GM21786 (cell line): ENCODE data around the gene VGLL2.
"Not testable (repeated sequence)": the region's sequence is repeated elsewhere in the genome, so short reads cannot be mapped to it uniquely, and the experiment has no call there.

Experiments
- ATAC-seq: cut with Tn5 transposase; IDR thresholded peaks from one replicate; pipeline ENCODE4 v1.9.1; 2021; ENCODE audit not compliant: unreplicated experiment

The VGLL2 gene

GRCh38 chr6:117265410-117266256 lies at the start of gene VGLL2:
TSS of gene VGLL2 (plus strand) at chr6:117265558. CDS start at chr6:117265764, 206 bp downstream.
- no peak for ATAC-seq

- ATAC-seq = no peak
Measured at GRCh38 chr6:117222861-117223260, 42.5 kb upstream of the VGLL2 start.

- ATAC-seq = no peak
Measured at GRCh38 chr6:117226778-117227177, 38.6 kb upstream of the VGLL2 start.

DNA sequence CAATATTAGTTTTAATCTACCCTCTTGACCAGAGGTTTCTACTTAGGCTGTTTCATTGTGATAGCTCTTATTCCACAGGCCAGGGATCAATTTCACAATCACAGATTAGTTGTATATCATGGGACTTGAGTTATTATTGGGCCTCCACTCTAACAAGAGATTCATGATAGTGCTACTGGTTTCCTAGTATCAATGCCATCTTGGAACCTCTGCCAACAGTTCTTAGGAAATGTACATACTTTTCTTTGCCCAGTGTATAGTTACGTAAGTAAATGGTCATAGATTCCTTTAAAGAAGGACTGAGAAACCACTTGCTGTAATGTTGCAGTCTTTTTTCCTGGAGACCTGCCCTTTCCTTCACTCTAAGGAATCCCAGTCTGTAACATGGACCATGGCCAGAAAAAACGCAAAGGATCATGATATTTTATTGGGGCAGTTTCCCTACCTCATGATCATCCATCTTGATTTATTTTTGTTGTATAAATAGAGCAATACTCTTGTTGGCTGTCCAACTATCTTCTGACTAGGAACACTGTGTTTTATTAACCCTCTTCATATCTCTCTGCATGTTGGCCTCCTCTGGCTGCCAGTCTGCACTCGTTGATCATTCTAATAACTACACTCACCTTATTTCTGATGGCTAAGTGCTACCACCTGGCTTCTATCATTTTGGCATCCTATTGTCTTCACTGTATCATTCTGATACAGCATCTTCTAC lies 38.0 kb upstream of the VGLL2 start:
- no peak for ATAC-seq

DNA sequence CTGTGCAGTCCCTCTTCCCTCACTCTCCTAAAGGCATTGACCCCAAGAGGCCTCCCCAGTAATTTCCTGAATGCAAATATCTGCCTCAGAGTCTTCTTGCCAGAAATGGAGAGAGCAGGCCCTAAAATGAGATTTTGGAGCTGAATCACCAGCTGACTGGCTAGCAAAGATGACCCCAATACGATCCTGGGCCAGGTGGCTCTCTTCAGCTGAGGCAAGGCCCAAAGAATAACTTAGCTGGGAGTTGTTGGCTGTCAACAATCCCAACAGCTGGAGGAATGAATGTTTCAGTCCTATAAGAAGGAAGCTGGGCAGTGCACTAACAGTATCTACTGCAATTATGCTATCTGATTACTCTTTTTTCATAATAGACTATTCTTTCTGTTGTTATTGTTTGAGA lies 37.2 kb upstream of the VGLL2 start:
- ATAC-seq = no peak

GRCh38 chr6:117229870-117230269 lies 35.5 kb upstream of the VGLL2 start:
- no peak for ATAC-seq

DNA sequence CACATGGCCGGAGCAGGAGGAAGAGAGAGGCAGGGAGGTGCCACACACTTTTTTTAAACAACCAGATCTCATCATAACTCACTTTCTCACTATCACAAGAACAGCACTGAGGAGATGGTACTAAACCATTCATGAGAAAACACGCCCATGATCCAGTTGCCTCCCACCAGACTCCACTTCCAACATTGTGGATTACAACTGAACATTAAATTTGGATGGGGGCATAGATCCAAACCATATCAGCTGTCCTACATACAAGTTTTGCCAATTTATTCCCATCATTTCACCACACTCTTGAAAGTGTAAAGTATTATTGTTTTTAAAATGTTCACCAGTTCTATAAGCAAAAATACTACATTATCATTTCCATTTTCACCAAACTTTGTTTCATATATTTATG lies 33.9 kb upstream of the VGLL2 start:
- ATAC-seq = no peak

- no peak for ATAC-seq
Measured at GRCh38 chr6:117232196-117232595, 33.2 kb upstream of the VGLL2 start.

GRCh38 chr6:117233145-117233544 lies 32.2 kb upstream of the VGLL2 start:
- ATAC-seq = no peak

- no peak for ATAC-seq
Measured at GRCh38 chr6:117237561-117237960, 27.8 kb upstream of the VGLL2 start.

- ATAC-seq = not testable (repeated sequence)
Measured at GRCh38 chr6:117244571-117244970, 20.8 kb upstream of the VGLL2 start.

DNA sequence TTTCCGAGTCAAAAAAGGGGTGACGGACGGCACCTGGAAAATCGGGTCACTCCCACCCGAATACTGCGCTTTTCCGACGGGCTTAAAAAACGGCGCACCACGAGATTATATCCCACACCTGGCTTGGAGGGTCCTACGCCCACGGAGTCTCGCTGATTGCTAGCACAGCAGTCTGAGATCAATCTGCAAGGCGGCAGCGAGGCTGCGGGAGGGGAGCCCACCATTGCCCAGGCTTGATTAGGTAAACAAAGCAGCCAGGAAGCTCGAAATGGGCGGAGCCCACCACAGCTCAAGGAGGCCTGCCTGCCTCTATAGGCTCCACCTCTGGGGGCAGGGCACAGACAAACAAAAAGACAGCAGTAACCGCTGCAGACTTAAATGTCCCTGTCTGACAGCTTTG lies 20.4 kb upstream of the VGLL2 start:
- ATAC-seq = not testable (repeated sequence)

GRCh38 chr6:117253785-117254184 lies 11.6 kb upstream of the VGLL2 start:
- ATAC-seq = no peak

GRCh38 chr6:117262799-117263198 lies 2.6 kb upstream of the VGLL2 start:
- ATAC-seq = no peak

DNA sequence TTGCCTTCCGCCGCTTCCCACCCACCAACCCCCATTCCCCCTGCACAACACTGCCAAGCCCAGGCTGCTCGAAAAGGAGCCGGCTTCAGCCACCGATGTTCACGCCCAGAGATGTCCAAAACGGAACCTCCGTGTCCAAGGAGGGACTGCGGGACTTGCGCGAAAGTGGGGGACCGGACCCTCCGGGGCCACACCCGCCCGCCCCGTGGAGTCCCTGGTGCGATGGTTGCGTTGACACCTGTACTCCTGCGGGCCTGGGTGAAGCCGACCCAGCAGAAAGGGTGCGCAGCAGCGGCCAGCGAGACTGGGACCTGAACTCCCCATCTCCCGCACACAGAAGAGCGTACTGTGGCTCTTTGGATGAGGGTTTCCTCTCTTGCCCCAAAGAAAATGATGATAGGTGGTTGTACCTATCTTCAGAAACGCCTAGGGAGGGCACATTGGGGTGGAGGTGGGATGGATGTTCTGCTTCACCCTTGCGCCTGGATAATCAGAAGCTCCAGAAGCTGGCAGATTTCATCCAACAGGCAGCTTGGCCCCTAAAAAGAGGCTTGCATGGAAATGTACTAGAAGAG lies 1.9 kb upstream of the VGLL2 start:
- ATAC-seq = no peak

DNA sequence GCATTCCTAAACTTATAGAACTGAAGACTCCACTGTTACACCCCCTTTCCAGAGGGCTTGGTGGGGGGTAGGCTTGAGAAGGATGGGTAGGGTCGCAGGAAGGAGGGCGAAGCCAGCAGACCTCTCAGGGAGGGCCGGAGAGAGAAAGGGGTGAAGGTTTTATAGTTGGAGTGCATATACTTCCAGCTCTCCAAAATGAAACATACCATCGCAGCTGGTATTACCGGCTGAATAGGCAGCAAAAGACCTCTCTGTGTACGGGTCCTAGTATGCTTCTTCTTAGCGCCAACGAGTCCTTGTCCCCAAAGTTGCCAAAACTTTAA lies 1.0 kb upstream of the VGLL2 start:
- ATAC-seq = no peak

GRCh38 chr6:117264692-117265409 lies 507 bp upstream of the VGLL2 start:
- peak; percentile 68 for ATAC-seq

DNA sequence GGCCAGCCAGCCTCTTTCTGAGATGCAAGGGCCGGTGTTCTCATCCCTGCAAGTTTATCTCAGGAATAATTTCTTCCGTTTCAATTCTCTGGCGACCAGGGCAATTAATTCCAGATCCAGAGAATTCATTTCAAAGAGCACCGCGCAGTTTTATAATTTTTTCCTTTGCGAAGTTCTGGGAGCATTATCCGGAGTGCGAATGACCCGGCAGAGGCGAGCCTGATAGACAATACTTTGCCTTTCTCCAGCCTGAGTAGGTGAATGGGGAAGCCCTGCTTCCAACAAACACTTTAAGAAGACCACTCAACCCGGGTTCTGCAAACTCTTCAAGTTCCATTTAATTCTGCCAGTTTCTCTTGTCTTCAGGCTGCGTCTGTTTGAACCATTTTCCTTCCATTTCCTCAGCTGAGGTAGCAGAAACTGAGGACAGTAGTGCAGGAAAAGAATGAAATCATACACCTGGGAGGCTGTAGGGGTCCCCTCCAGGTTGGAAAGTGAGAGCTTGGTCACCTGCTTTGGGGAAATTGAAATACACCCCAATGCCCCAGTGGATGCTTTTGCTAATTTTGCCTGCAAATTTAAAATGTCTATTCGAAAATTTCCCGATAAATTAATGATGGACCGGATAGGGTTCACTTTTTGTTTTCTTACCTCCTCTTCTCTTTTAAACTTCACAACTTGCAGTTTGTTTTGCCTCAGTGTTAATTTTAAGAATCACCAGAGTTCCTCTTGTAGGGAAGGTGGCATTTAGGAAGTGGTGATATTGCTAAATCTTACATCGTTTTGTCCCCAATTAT lies 1.1 kb downstream of the VGLL2 start:
- no peak for ATAC-seq

- ATAC-seq = no peak
Measured at GRCh38 chr6:117267054-117267347, 1.6 kb downstream of the VGLL2 start.

GRCh38 chr6:117267766-117268534 lies 2.6 kb downstream of the VGLL2 start:
- no peak for ATAC-seq
